Embryonic facial prominence (tissue), 1 donor: ENCODE measurements around the gene ANKRD17.

Experiments used
- DNase-seq: peaks from one replicate; pipeline ENCODE4 v3.0.0-alpha.2; 2016; ENCODE audit errors: extremely low spot score

The ANKRD17 gene

DNA sequence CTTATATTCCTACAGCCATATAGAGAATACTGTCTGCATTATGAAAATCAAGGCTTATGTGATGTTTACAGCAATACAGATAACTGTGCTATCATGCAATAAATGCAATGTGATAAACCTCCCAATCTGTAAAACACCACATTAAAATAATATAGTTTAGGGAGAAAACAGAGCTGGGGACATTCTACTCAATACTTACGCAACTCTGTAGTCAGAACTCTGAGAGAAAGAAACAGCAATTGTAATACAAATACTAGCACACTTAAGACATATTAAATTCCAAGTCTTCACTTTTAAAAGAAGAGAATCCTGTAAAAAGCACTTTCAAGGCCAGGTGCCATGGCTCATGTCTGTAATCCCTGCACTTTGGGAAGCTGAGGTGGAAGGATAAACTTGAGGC, 61.4 kb downstream of the ANKRD17 start:
- DNase-seq = no peak

DNA sequence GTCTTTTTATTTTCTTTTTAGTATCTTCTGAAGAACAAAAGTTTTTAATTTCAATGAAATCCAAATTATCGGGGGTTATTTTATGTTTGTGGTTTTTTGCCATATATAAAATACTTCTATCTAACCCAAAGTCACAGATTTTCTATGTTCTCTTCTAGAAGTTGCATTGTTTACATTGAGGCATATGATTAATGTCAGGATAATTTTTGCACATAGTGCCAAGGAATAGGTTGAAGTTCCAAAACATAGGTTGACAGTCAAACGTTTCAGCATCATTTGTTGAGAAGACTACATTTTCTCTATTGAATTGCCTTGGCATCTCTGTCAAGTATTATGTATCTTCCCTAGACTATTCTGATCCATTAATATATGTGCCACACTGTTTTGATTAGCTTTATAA, 64.5 kb downstream of the ANKRD17 start:
- DNase-seq = no peak

DNA sequence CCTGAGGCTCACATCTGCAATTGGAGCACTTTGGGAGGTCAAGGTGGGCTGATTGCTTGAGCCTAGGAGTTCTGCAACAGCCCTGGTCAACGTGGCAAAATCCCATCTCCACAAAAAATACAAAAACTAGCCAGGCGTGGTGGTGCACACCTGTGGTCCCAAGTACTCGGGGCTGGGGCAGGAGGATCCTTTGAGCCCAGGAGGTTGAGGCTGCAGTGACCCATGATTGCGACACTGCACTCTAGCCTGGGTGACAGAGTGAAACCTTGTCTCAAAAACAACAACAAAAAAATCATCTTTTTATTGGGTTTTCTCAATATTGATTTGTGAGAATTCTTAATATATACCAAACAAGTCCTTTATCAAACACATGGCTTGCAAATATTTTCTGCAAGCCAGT, 64.9 kb downstream of the ANKRD17 start:
- DNase-seq = no peak

DNA sequence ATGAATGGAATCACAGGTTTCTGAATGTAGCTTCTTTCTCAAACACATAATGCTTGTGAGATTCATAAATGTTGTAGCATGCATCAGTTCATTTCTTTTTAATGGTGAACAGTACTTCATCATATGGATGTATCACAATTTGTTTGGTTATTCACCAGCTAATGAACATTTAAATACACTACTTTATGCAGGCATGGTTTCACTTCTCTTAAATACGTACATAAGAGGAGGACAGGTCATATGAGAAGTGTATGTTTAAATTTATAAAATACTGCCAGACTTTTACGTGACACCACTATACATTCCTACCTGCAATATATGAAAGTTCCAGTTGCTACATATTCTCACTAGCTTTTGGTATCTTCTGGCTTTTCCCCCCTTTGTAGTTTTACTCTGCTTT, 65.4 kb downstream of the ANKRD17 start:
- DNase-seq = no peak

DNA sequence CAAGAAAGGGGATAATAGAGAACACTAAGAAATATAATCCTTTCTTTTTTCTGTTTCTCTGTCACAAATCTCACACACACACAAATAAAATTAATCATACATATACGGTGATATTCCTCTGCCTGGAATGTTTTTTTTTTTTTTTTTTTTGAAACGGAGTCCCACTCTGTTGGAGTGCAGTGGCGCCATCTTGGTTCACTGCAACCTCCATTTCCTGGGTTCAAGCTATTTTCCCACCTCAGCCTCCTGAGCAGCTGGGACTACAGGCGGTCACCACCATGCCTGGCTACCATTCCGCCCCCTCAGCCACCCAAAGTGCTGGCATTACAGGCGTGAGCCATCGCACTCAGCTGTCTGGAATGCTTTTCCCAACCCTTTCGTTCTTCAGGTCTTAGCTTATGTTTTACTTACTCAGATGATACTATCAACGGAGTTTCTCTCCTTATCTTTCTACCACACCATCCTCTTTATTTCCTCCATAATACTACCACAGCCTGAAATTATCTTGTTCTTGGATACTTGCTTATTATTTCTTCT, 69.3 kb downstream of the ANKRD17 start:
- no peak for DNase-seq

DNA sequence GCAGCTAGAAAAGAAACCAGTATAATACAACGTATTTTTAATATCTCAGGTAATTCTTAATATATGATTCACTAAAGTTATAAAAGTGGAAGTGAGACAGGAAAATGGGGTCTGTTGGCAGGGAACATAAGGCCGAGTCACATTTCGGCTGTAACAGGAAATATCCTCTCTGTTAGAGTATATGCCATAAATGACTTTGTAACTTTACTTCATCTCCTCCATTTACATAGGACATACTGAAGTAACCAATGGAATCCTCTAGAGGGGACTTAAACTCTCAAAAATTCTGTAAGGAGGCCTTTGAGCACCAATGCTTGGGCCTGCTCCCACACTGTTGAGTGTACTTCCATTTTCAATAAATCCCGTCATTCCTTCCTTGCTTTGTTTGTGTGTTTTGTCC, 71.3 kb downstream of the ANKRD17 start:
- DNase-seq = no peak

DNA sequence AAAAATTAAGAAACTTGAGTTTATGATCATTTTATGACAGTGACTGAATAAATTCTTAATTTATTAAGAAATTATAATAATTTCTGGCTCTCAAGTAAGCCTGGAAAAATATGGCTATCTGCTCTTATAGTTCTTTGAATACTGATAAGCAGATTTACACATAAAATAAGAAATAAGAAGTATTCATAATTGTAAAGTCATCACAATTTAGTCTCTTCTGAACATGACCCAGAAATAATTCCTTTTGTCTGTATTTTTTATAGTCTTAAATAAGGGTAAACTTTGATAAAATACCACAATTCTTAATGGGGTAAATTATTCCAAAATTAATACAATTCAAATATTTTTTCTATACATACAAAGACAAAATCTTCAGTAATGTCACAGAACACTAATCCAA, 72.7 kb downstream of the ANKRD17 start:
- DNase-seq = no peak

DNA sequence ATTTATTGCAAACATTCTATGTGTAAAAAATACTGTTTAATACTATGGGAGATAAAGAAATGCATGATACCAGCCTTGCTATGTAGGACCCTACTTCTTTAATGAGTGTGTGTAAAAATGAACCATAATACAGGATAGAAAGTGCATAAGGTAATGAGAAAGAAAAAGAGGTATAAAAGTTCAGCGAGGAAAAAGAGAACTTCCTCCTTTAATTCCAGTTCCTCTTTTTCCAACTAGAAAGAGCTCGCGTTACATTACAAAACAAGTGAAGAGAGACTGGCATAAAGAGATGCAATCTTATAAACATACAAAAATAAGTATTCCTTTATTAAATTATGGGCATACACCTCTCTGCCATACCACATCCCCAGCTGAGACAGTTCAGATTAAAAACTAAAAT, 77.4 kb downstream of the ANKRD17 start:
- DNase-seq = no peak

DNA sequence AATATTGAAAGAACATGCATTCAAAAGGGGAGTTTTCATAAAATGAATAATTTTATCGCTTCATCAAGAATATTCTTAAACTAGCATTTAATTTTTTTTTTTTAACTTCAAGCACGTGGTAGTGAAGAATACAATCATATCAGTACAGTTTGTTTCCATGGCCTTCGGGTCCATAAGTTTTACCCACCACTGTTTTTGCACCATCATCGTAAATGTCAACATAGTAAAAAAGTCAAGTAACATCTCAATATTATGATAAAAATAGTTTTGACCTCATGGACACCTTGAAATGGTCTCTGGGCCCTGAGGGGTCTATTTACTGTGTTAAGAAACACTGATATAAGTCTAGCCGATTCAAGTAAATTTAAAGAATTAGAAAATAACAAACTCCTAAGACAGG, 80.2 kb downstream of the ANKRD17 start:
- DNase-seq = no peak

DNA sequence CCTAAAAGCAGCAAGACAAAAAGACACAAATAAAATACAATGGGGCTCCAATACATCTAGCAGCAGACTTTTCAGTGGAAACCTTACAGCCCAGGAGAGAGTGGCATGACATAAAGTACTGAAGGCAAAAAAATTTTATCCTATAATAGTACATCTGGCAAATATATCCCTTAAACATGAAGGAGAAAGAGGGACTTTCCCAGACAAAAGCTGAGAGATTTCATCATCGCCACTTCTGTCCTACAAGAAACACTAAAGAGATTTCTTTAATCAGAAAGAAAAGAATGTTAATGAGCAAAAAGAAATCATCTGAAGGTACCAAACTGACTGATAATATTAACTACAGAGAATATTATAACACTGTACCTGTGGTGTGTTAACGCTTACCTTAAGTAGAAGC, 86.4 kb downstream of the ANKRD17 start:
- no peak for DNase-seq

DNA sequence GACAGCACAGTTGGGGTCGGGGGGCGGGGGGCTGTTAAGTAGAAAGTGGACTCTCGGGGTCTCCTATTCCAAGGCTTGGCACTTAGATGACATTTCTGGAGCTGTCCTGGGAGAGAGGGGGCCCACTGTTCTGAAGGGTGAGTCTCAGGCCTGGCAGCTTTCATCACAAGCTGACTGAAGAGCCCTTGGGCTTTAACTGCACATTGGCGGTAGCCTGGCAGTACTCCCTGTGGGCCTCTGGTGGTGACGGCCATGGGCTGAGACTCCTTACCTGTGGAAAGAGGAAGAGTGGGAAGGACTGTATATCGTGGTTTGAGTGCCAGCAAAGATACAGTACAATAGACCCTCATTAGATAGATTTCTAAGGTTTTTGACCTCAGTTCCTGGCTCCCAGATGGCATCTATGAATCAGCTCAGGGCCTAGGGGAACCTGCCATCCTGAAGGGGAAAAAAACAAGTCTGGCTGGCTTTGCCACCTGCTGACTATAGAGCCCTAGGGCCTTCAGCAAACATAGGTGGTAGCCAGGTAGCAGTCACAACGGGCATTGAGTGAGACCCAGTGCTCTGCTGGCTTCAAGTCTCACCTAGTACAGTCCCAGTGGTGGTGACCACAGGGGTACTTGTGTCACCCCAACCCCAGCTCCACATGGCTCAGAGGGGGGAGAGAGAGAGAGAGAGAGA, 87.9 kb downstream of the ANKRD17 start:
- no peak for DNase-seq

DNA sequence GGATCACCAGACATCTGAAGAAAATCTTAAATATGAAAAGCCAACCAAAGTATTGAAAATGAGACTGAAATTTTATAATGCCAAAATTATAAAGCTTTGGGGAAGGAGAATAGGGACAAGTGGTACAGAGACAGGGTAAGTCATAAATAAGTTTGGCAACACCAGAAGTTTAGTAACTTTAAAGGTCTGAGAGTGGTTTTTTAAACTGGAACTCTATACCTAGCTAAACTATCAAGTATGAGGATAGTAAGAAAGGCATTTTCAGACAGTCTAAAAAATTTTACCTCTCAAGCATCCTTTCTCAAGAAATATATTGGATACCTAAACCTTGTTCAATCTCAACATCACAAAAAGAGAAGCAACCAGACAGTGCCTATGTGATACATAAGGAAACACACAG, 92.4 kb downstream of the ANKRD17 start:
- no peak for DNase-seq

DNA sequence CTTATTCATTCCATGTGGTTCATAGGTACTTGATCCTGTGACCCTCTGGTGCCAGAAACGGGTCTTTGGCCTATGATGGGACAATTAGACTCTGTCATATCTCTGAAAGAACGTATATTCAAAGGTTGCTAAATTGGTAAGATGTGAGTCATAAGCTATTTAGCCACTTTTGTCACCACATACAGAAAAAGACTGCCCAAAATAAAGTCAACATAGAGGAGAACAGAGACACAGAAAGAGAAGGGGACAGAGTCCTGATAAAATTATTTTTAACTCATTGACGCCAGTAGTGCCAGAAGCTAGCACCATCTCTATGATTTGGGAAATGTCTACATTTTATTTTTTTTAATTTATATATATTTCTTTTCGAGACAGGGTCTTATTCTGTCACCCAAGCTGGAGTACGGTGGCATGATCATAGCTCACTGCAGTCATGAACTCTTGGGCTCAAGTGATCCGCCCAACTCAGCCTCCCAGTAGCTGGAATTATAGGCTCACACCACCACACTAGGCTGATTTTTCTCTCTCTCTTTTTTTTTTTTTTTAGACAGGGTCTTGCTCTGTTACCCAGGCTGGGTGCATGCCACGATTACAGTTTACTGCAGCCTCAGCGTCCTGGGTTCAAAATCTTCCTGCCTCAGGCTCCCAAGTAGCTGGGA, 96.9 kb downstream of the ANKRD17 start:
- DNase-seq = no peak

DNA sequence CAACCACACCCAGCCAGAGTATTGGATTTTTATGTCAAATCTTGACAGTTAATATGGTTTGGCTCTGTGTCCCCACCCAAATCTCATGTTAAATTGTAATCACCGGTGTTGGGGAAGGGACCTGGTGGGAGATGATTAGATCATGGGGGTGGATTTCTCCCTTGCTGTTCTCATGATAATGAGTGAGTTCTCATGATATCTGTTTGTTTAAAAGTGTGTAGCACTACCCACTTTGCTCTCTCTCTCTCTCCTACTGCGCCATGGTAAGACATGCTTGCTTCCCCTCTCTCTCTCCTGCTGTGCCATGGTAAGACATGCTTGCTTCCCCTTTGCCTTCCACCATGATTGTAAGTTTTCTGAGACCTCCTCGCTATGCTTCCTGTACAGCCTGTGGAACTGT, 102.2 kb downstream of the ANKRD17 start:
- no peak for DNase-seq

DNA sequence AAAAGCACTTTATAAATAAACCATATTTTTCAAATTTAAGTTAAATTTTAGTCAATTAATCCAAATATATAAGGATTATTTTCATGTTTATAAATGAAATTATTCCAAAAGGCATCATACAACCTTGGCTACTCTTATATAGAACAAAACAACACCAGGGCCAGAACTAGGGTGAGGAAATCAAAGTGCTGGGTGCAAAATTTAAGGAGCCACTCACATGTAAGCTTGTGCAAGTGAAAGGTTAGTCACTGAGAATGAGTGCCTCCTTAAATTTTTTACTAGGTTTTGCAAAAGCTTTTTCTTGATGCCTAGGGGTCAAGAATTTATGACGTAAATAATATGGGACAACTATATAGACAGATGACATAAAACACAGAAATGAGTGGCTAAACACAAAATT, 105.7 kb downstream of the ANKRD17 start:
- no peak for DNase-seq

DNA sequence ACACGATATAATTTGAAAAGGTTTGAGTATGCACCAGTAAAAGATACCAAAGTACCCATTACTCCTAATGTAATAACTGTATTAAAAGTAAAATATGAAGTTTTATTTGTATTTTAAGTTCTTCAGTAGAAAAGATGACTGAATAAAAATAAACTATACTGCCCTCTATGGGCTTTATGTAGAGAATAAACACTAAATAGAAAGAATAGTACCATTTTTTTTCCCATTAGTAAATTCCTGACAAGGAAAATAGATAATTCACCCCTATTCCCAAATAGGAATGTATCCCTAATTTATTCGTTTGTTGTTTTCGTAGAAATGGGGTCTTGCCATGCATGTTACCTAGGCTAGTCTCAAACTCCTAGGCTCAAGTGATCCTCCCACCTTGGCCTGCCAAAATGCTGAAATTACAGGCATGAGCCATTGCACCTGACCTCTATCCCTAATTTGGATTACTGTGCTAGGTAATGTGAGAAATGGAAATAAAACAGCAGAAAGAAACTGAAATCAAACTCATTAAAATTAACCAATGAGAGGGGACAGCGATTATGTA, 115.5 kb downstream of the ANKRD17 start:
- DNase-seq = no peak

DNA sequence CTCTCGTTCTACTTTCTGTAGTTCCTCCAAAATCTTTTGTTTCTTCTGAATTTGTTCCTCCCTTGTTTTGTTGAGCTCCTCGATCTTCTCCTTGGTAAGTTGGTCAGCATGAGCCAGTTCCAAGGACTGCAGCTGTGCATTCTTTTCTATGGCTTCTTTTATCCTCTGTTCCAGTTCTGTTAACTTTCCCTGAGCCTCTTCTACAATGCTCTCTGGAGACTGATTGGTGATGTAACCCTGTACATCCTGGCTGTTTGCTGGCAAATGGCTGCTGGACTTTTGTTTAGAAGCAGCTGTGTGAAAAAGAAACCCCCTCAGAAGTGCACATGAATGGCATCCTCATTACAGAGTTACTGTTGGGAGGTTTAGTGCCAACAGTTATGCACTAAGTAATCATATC, 118.6 kb downstream of the ANKRD17 start:
- DNase-seq = no peak

DNA sequence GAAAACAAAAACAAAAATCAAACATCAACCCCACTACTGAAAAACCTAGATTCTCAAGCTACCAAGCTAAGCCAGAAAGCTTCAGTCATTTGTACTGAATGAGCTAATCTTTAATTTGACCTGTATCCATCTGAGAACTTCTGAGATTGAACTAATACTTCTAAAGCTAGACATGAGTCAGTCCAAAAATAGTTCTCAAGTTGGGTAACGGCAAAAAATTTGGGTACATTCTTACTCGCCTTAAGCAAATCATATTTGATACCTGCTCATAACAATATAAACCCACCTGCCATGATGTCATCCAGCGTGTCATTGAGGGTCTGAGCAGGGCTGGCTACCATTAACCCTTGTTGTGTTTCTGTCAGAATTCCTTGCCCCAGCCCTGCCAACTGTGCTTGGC, 119.4 kb downstream of the ANKRD17 start:
- DNase-seq = no peak

DNA sequence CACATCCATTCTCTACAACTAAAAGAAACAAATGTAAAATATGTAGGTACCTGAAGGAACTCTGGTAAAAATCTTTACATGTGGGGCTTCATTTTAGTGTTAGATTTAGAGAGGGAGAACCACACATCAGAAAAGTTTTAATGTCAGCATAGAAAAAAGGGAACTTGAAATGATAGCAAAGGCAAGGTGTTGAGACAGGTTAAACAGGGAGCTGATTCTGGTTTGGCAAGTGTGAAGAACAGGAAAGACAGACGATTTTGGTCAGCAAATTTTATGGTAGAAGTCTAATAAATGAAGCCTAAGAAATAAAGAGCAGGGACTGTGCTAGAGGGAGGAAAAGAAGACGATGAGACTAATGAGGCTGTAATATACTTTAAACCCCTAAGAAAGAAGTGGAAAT, 121.5 kb downstream of the ANKRD17 start:
- DNase-seq = no peak

DNA sequence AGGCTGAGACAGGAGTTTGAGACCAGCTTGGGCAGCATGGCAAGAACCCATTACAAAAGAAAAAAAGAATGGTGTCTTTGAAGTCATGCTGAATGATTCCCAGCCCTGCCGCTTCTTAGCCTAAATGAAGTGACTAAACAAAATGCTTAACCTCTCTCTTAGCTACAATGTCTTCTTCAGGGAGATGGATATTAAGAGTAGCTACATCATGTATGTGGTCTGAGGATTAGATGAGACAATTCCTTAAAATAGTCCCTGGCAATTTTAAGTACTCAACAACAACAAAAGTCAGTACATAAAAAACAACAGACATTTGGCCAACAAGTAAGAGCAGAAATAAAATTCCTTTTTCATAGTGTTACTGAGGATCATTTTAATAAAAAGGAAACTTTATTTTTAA, 124.8 kb downstream of the ANKRD17 start:
- no peak for DNase-seq

DNA sequence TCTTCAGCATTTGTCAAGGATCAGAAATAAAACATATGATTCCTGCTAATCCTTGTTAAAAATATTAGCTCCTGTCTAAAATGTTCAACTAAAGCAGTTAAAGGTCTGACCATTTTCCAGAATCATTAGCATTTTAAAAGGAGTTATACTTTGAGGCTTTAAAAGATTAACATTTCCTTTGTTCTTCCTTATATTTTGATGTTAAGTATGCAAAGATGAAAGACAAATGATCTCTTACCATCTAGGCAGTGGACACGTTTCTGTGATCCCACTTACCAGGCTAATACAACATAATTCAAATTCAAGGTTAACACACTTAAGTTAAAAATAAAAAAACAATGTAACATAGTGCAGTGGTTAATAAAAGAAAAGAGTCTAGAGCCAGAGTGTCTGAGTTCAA, 127.3 kb downstream of the ANKRD17 start:
- no peak for DNase-seq

DNA sequence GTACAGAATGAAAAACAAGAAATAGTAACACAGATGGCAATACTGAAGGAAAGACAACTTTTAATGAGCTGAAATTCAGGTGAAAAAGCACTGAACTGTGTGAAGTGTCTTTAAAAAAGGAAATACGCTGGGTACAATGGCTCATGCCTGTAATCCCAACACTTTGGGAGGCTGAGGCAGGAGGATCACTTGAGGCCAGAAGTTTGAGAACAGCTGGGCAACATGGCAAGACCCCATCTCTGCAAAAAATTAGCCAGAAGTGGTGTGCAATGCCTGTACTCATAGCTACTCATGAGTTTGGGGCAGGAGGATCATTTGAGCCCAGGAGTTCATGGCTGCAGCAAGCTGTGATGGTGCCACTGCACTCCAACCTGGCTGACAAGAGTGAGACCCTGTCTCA, 129.3 kb downstream of the ANKRD17 start:
- no peak for DNase-seq

DNA sequence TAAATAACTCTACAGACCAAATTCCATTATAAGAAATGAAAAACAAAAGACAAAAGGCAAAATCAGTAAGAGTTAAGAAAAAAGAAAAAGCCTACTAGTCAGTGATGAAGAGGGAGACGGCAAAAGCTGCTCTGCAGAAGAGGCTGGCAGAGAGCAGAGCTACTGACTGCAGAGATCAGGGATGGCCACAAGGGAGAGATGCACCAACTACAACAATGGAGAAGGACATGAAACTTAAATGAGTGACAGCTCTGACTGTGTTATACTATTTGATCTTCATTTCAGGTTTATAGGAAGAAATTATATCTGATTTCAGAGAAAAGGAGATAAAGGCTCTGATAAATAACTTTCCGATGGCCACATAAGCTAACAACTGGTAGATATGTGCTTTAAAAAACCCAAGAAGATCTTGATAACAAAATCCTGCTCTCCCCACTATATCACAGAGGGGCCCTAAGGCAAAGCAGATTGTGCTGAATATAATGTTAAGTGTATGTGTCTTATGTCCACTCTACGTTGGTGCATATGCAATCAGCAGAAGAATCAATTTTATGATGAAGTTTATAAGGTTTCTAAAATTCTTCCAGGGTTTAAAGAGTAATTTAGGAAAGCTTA, 130.7 kb downstream of the ANKRD17 start:
- no peak for DNase-seq
